HG03469 (cell line): ENCODE results near the gene TGFBRAP1.

ENCODE experiments used
- ATAC-seq: cut with Tn5 transposase; IDR thresholded peaks from one replicate; pipeline ENCODE4 v1.9.1; 2021; ENCODE audit warnings: mild to moderate bottlenecking, moderate library complexity, moderate number of reproducible peaks; ENCODE audit not compliant: unreplicated experiment

The TGFBRAP1 gene

DNA sequence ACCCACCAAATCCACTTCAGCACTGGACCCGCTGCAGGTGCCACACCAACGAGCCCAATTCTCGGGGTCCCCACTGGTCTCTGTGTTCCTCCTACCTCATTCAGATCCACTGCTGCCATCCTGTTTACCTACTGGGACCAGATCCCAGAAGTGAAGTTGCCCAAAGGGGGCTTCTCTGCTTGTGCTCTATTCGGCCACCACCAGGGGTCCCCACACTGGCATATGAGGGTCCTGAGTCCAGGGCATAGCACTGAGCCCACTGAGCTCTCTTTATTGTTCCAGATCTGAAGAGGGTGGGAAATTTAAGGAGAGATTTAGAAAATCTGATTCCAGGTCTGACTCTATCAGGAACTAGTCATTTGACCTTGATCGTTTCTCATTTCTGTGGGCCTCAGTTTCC, 85.6 kb downstream of the TGFBRAP1 start:
- ATAC-seq, result no peak

DNA sequence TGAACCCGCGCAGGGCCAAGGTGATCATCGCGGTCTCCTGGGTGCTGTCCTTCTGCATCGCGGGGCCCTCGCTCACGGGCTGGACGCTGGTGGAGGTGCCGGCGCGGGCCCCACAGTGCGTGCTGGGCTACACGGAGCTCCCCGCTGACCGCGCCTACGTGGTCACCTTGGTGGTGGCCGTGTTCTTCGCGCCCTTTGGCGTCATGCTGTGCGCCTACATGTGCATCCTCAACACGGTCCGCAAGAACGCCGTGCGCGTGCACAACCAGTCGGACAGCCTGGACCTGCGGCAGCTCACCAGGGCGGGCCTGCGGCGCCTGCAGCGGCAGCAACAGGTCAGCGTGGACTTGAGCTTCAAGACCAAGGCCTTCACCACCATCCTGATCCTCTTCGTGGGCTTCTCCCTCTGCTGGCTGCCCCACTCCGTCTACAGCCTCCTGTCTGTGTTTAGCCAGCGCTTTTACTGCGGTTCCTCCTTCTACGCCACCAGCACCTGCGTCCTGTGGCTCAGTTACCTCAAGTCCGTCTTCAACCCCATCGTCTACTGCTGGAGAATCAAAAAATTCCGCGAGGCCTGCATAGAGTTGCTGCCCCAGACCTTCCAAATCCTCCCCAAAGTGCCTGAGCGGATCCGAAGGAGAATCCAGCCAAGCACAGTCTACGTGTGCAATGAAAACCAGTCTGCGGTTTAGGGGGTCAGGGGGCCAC, 87.1 kb downstream of the TGFBRAP1 start:
- ATAC-seq, result no peak

DNA sequence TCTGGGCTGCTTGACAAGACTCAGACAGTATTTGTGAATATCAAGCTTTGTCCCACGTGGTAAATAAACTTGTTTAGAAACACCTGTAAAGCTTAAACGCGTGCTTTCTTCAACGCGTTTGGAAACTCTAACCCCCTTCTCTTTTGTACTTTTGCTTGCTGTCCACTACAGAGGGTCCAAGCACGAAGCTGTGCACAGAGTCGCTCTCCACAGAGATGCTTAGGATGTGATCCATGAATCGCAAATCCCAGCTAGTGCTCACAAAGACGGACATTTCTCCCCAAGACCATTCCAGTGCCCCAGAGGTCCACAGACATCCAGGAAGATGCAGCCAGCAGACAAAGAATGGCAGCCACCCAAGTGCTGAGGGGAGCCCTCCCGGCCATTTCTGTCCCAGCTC, 88.1 kb downstream of the TGFBRAP1 start, which contains the start of gene GPR45:
GPR45 (plus strand) TSS at position 301 of the 400 bp plus-strand sequence. CDS start 116 bp downstream, outside the sequence.
- ATAC-seq, result no peak

DNA sequence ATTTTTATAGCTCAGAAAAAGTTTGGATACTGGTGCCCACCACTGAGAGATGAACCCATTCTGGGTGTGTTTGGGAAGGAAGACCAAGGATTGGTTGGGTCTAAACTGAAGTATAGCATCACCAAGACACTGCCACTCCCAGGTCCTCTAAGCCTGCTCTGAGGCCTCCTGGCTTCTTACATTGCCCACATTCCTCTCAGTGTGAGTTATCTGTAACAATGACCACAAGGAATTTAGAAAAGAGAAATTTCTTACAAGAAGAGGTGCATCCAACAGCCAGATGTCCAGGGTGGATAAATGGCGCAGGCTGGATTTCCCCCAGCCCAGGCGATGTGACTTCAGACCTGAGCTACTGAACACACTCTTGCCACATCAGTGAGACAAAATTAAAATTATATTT, 89.6 kb downstream of the TGFBRAP1 start:
- no peak for ATAC-seq

DNA sequence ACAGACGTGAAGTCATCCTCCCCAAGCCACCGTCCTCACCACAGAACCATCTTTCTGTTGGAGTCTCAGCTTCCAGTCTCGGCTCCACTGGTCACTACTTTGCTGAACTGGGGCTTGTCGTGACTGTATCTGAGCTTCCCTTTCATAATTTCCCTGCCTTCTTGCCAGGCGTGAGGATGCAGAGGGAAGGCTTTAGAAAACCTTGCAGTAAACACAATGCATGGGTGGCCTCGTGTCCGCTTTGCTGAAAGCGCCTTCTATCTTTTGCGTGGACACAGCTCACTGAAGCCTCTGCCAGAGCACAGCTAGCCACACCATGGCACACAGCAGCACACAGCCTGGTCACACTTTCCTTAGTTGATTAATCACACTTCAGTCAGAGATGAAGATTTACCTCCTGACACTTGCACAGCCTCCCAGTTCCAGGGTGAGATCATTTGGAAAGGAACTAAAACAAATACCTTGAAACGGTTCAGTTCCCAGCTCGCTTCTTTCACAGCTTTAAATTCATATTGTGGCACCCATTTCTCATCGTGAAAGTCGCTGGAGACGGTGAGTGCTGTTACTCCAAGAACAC, 90.8 kb downstream of the TGFBRAP1 start:
- no peak for ATAC-seq

DNA sequence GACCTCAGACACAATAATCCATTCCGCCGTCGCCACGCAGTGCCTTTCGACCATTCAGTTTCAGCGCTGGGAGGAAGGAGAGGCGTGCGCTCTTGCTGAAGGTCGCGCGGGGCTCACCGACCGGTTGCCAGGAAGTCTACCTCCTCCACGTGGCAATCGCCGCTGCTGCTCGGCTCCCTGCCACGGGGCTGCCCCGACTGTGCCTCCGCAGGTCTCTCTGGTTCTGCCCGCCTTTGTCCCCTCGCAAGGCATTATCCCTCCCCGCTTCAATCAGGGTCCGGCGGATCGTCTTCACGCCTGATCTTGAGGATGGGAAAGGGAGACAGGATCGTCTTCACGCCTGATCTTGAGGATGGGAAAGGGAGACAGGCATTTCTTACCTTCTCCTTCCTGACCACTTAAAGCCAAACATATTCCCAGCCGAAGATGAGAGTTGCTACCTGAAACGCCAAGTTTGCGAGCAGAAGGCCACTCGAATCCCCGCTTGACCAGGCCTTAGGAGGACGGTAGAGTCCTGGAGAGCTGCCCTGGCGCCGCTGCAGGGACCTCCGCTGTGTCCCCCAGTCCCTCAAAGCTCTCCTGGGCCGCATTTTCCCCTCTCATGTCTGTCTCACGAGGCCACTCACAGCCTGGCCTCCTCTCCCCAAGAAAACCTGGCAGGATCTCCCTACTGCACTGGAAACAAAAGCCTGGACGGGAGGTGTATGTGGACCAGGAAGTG, 92.3 kb downstream of the TGFBRAP1 start:
- ATAC-seq, result no peak

DNA sequence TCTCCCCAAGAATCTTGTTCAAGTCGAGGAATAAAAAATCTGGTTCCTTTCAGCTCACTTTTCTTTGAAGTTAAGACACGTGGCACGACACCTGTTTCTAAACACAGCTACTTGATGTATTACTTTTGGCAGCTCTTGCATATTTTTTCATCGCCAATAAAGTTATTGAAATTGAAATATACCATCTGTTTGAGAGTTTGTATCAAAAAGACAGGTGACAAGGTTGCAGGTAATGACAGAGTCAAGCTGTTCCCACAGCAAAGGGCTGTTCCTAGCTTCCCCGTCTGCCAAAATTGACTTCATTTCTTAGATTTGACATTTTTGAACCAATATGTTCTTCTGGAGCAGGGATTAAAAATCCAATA, 93.5 kb downstream of the TGFBRAP1 start:
- ATAC-seq, result no peak

DNA sequence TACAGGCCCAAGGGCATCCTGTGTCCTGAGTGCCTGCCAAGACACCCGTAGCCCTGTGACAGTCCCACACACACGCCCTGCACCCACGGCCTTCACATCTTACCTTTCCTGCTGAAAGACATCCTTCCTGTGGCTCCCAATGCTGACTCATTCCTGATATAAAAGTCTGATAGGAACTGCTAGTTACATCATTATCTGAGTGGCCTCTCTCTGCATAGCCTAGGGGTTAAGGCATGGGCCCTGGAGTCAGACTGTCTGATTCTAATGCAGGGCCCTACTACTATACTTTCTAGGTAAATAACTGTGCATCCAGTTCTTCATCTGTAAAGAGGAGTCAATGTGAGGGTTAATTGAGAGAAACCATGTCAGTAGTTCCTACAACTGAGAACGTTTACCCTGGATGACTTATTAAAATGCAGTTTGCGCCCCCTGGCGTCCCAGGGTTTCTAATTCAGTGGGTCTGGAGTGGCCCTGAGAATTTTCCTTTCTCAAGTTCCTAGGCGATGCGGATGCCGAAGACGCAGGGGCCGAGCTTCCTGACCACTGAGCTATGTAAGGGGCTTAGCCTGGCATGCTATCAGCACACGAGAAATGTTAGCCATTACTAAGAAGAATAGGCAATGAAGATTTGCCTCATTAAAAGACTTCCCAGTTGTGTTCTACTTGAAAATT, 94.0 kb downstream of the TGFBRAP1 start:
- ATAC-seq, result no peak

DNA sequence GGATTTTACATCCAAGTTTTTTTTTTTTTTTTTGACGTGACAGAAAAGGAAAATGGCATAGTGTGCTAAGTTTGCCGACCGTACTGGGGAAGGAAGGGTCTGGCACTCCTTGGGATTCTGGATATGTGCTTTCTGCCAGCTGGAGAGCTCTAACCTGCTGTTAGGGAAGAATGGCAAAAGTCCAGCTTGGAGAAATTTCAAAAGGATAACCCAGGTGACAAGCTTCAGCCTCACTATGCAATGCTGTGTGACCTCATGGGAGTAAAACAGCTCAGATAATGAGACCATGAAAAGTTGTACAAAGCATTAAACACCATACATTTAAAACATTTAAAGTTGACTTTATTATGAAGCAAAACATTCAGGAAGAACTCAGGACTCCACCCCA, 98.3 kb downstream of the TGFBRAP1 start:
- ATAC-seq, result no peak

DNA sequence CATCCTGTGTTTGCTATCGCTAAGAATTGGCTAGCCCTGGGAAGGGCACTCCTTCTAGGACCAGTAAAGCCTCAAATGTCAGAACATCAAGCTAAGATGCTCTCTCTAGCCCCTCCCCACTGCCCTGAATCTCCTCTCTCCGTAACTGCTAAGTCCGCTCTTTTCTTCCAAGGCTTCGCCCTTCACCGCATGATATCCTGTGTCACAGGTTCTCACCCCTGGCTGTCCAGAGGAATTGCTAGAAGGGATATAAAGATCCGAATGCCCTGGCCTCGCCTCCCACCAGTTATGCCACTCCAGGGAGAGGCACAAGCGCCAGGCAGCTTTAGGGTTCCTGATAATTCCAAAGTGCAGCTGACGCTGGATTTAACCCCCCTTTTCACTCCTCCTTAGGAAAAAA, 105.1 kb downstream of the TGFBRAP1 start:
- no peak for ATAC-seq

DNA sequence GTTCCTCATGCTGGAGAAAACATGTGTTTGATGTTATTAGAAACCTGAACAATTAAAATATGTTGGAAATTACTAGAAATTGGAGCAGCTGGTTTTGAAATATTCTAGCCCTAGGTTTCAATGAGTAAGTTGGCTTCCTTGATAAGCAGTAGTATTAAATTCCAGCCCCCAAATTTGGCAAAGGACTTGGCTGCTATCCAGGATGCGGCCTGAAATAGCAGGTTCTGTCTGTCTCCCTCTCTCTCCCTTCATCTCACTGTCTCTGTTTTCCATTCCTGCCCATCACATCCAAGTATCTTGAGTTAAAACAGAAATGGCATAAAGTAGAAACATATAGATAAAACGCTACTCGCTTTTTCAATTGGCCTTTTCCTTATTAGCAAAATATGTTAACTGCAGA, 108.9 kb downstream of the TGFBRAP1 start:
- ATAC-seq, result no peak

DNA sequence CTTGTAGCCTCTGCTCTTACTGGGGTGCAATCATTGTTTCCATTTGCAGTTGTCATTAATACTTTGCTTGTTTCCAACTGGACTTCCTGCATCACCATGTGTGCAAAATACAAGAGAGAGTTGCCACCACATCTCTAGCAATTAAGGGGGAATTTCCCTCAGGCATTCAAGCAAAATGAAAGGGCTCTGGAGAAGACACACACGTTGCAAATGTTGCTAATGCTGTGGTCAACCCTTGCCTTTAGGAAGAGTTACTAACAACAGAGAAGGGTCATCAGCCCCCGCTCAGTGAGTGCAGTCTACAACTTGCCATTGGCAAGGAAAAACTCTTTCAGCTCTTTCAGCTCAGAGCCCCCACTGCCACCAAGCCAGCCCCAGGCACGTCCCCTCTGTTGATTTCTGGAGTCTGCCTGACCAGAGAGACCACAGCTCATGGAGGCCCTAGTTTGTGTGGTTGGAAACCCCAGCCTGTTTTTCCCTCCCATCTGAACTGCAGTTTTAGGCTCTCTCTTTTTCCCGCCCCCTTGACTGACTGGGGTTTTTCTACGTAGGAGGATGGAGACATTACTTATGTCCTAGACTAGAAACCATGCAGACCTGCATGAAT, 113.8 kb downstream of the TGFBRAP1 start:
- ATAC-seq, result no peak
